Measurements from ENCODE around the gene GABRG3.

The GABRG3 gene

DNA sequence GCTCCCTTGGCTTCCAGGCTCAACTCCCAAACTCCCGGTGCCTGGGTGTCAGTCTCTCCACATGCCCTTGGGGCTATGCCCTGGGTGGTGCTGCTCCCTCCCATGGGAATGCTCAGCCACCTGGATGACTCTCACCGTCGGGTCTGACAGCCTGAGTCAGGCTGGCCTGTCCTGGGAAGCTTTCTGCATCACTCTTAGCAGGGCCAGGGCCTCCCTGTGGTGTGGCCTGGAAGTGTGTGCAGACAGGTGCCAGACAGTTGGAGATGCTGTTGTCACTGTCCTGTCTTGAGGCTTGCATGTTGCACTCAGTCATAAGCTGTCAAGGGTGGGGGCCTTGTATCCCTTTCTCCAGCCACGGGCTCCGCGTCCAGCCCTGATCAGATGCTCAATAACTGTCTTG lies 71.7 kb downstream of the GABRG3 start:
- Histone ChIP-seq H3K36me3 (ENCODE audit: insufficient read depth) (no peaks in the 10 kb centered on the region), H3K79me2 (ENCODE audit: insufficient read depth, low read depth) (no peaks in the 10 kb centered on the region), H2AFZ (ENCODE audit: low read depth) (no peak overlapping the region), H3K4me3 (IDR thresholded peaks at IDR 0.05; ENCODE audit: insufficient read depth, low read depth, low read length) (no peak overlapping the region), H3K4me2 (no peak overlapping the region), H3K9ac (no peak overlapping the region), H3K27ac (no peak overlapping the region), H4K20me1 (ENCODE audit: insufficient read depth) (no peaks in the 10 kb centered on the region), H3K4me1 (ENCODE audit: low read depth, poor library complexity, severe bottlenecking) (no peaks in the 10 kb centered on the region), H3K27me3 (ENCODE audit: insufficient read depth, low read depth) (no peaks in the 10 kb centered on the region)
- no peak for TF ChIP-seq CTCF (conservative IDR thresholded peaks at IDR 0.05; ENCODE audit: low read depth, low read length)

DNA sequence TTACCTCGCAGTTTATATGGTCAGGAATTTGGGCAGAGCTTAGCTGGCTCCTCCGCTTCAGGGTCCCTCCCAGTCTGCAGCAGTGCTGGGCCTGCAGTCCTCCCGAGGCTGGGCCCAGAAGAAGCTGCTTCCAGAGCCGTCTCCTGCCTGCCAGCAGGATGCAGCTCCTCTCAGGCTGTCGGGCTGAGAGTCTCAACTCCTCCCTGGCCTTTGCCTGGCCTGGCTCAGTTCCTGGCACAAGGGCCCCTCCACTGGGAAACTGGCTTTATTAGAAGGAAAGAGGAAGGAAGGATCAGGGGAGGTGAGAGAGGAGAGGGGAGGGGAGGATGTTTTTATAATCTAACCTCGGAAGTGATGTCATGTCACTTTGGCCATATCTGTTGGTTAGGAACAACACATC lies 72.8 kb downstream of the GABRG3 start:
- Histone ChIP-seq H3K9ac (no peak overlapping the region), H2AFZ (ENCODE audit: low read depth) (no peak overlapping the region), H3K79me2 (ENCODE audit: insufficient read depth, low read depth) (no peaks in the 10 kb centered on the region), H3K4me1 (ENCODE audit: low read depth, poor library complexity, severe bottlenecking) (no peaks in the 10 kb centered on the region), H3K36me3 (ENCODE audit: insufficient read depth) (no peaks in the 10 kb centered on the region), H4K20me1 (ENCODE audit: insufficient read depth) (no peaks in the 10 kb centered on the region), H3K27ac (no peak overlapping the region), H3K4me2 (no peak overlapping the region), H3K27me3 (ENCODE audit: insufficient read depth, low read depth) (no peaks in the 10 kb centered on the region), H3K4me3 (IDR thresholded peaks at IDR 0.05; ENCODE audit: insufficient read depth, low read depth, low read length) (no peak overlapping the region)
- TF ChIP-seq CTCF (conservative IDR thresholded peaks at IDR 0.05; ENCODE audit: low read depth, low read length), result no peak

DNA sequence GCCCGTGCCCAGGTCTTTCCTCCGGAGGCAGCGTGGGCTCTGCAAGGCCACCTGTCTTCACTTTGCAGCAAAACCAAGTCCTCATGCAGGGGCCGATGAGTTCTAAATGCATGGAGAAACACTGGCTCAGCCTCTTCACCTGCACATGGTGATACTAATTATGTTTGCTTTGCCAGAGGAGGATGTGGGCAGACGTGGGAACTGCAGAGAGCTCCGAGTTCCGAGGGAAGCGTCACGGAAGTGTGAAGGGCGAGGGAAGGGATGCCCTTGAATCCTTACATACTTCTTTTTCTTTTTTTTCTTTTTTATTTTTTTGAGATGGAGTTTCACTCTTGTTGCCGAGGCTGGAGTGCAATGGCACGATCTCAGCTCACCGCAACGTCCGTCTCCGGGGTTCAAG lies 74.8 kb downstream of the GABRG3 start:
- no peak overlapping the region for H2AFZ ChIP-seq (ENCODE audit: low read depth)
- H3K4me1 ChIP-seq (ENCODE audit: low read depth, poor library complexity, severe bottlenecking), result no peaks in the 10 kb centered on the region
- H3K79me2 ChIP-seq (ENCODE audit: insufficient read depth, low read depth), result no peaks in the 10 kb centered on the region
- no peak overlapping the region for H3K27ac ChIP-seq
- TF ChIP-seq CTCF (conservative IDR thresholded peaks at IDR 0.05; ENCODE audit: low read depth, low read length), result no peak
- H4K20me1 ChIP-seq (ENCODE audit: insufficient read depth), result no peaks in the 10 kb centered on the region
- no peak overlapping the region for H3K4me3 ChIP-seq (IDR thresholded peaks at IDR 0.05; ENCODE audit: insufficient read depth, low read depth, low read length)
- no peaks in the 10 kb centered on the region for H3K36me3 ChIP-seq (ENCODE audit: insufficient read depth)
- H3K4me2 ChIP-seq, result no peak overlapping the region
- H3K9ac ChIP-seq, result no peak overlapping the region
- no peaks in the 10 kb centered on the region for H3K27me3 ChIP-seq (ENCODE audit: insufficient read depth, low read depth)

GRCh38 chr15:27046880-27047279 lies 75.9 kb downstream of the GABRG3 start:
- H3K4me3 ChIP-seq (IDR thresholded peaks at IDR 0.05; ENCODE audit: insufficient read depth, low read depth, low read length), result no peak overlapping the region
- H3K79me2 ChIP-seq (ENCODE audit: insufficient read depth, low read depth), result no peaks in the 10 kb centered on the region
- H3K4me2 ChIP-seq, result no peak overlapping the region
- no peak overlapping the region for H2AFZ ChIP-seq (ENCODE audit: low read depth)
- H3K9ac ChIP-seq, result no peak overlapping the region
- H4K20me1 ChIP-seq (ENCODE audit: insufficient read depth), result no peaks in the 10 kb centered on the region
- no peaks in the 10 kb centered on the region for H3K4me1 ChIP-seq (ENCODE audit: low read depth, poor library complexity, severe bottlenecking)
- H3K27me3 ChIP-seq (ENCODE audit: insufficient read depth, low read depth), result no peaks in the 10 kb centered on the region
- H3K36me3 ChIP-seq (ENCODE audit: insufficient read depth), result no peaks in the 10 kb centered on the region
- TF ChIP-seq CTCF (conservative IDR thresholded peaks at IDR 0.05; ENCODE audit: low read depth, low read length), result no peak
- H3K27ac ChIP-seq, result no peak overlapping the region

DNA sequence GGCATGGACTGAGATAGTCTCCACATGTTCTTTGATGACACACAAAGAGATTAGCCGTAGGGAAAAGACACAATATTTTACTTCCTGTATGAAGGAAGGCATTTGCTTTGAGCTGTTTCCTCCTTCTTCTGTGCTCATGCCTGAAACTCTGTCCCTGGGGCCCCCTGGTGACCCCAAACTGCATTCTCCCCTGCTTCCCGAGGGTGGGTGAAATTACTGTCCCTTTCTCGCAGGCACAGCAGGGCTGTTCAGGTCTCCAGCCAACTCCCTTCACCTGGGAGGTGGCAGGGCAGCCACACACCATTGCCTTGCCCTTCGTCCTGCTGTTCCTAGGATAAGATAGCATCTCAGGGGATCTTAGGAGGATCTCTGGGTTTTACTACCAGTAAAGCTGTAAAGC lies 79.2 kb downstream of the GABRG3 start:
- no peak for TF ChIP-seq CTCF (conservative IDR thresholded peaks at IDR 0.05; ENCODE audit: low read depth, low read length)
- Histone ChIP-seq H3K9ac (no peak overlapping the region), H3K27me3 (ENCODE audit: insufficient read depth, low read depth) (no peaks in the 10 kb centered on the region), H3K27ac (no peak overlapping the region), H3K79me2 (ENCODE audit: insufficient read depth, low read depth) (no peaks in the 10 kb centered on the region), H2AFZ (ENCODE audit: low read depth) (no peak overlapping the region), H3K4me3 (IDR thresholded peaks at IDR 0.05; ENCODE audit: insufficient read depth, low read depth, low read length) (no peak overlapping the region), H3K4me1 (ENCODE audit: low read depth, poor library complexity, severe bottlenecking) (no peaks in the 10 kb centered on the region), H4K20me1 (ENCODE audit: insufficient read depth) (no peaks in the 10 kb centered on the region), H3K36me3 (ENCODE audit: insufficient read depth) (no peaks in the 10 kb centered on the region), H3K4me2 (no peak overlapping the region)

Data from KMS-11 (cell line).